Esophagus muscularis mucosa (tissue), 4 donors: ENCODE data around the gene CLRN3. TPM values are rescaled to one million over a fixed set of nuclear protein-coding genes. Genes with fewer than 3 reads are reported as not detected.

Experiments used
- DNase-seq: peaks from one replicate; pipeline ENCODE4 v3.0.0-alpha.2; 2017; ENCODE audit errors: extremely low spot score
- H3K27ac ChIP-seq, 4 donors: fragments of 200-600 bp; sonication (generic); replicated peaks in 1 of 4; 1 replicate in 3 of 4; 2 replicates in 1 of 4; pipeline ENCODE4 v1.5.1; 2016 to 2019; ENCODE audit warnings: mild to moderate bottlenecking in 1 of 4
- H3K27me3 ChIP-seq, 4 donors: fragments of 200-600 bp; sonication (generic); one replicate each; pipeline versions ENCODE4 v1.5.1 to v1.6.0; 2016 to 2019
- H3K36me3 ChIP-seq, 4 donors: fragments of 200-600 bp; sonication (generic); one replicate each; pipeline ENCODE4 v1.5.1; 2016 to 2019
- H3K4me1 ChIP-seq, 4 donors: fragments of 200-600 bp; sonication (generic); one replicate each; pipeline ENCODE4 v1.5.1; 2016 to 2019
- H3K4me3 ChIP-seq, 4 donors: fragments of 200-600 bp; sonication (generic); 1 replicate in 2 of 4; 2 replicates in 2 of 4; pipeline ENCODE4 v1.5.1; 2016 to 2019; ENCODE audit warnings: mild to moderate bottlenecking in 4 of 4, moderate library complexity in 1 of 4
- H3K9me3 ChIP-seq, 4 donors: fragments of 200-600 bp; sonication (generic); 1 replicate in 3 of 4; 2 replicates in 1 of 4; pipeline ENCODE4 v1.5.1; 2016 to 2019
- CTCF ChIP-seq, 3 experiments: fragments of 200-600 bp in 2 of 3; fragments of 450-650 bp in 1 of 3; sonication (generic) in 2 of 3; IDR thresholded peaks; one replicate each; pipeline ENCODE4 v1.5.1; 2017 to 2019; ENCODE audit warnings: antibody characterized with exemption in 3 of 3, mild to moderate bottlenecking in 2 of 3, moderate library complexity in 1 of 3
- EP300 ChIP-seq: sonication (generic); formaldehyde crosslinking; IDR thresholded peaks from one replicate; pipeline ENCODE4 v1.6.1; 2017; ENCODE audit warnings: antibody characterized with exemption
- POLR2A ChIP-seq: fragments of 450-650 bp; IDR thresholded peaks from one replicate; pipeline ENCODE4 v1.6.1; 2017; ENCODE audit warnings: antibody characterized with exemption, moderate library complexity, mild to moderate bottlenecking, low read depth
- POLR2AphosphoS5 ChIP-seq, 2 donors: sonication (generic); formaldehyde crosslinking; IDR thresholded peaks; one replicate each; pipeline ENCODE4 v1.6.1; 2017; ENCODE audit warnings: antibody characterized with exemption in 2 of 2
- WGBS: methylation state at CpG from one replicate; pipeline ENCODE4 v1.1.5; 2018; 5-methylcytosine and 5-hydroxymethylcytosine counted together
- intact Hi-C: fragments of 100-400 bp; cut with DNase I; formaldehyde crosslinking; loops from one replicate; pipeline ENCODE4 v1.15.1; 2023
- total RNA-seq, 4 donors: library from RNA; depleted of rRNA; stranded (reverse); fragments of >200 nt; gene quantifications; one replicate each; pipeline versions ENCODE4 v1.1.0 to v1.2.1, GENCODE V29; 2016

CLRN3 gene
- total RNA-seq, 4 donors from 2014 or later = not detected

- Histone ChIP-seq H3K27ac (no peak overlapping the region), H3K4me3 (no peak overlapping the region), H3K27me3 (peaks cover 0 to 9% (median 0%) of the 10 kb centered on the region in 4 donors), H3K4me1 (peaks cover 6 to 11% (median 8%) of the 10 kb centered on the region in 4 donors), H3K9me3 (no peaks in the 10 kb centered on the region), H3K36me3 (no peaks in the 10 kb centered on the region)
- 91% methylated on average over 8 of the region's 8 CpGs for WGBS
- TF ChIP-seq POLR2A (no peak), CTCF (IDR thresholded peaks at IDR 0.05) (no peak), EP300 (no peak), POLR2AphosphoS5 (IDR thresholded peaks at IDR 0.05) (no peak)
- peak; percentile 24 for DNase-seq
- intact Hi-C loops = no loop called here
These were observed 20.6 kb upstream of the CLRN3 start for GRCh38 chr10:127913368-127913759.

GRCh38 chr10:127912607-127913367 is 20.0 kb upstream of the CLRN3 start:
- Histone ChIP-seq H3K4me1 (peaks cover 12 to 14% (median 14%) of the 10 kb centered on the region in 4 donors), H3K9me3 (no peaks in the 10 kb centered on the region), H3K27ac (peak overlapping the region in 1 of 4 donors; percentile 42), H3K36me3 (no peaks in the 10 kb centered on the region), H3K27me3 (peaks cover 0 to 15% (median 0%) of the 10 kb centered on the region in 4 donors), H3K4me3 (no peak overlapping the region)
- TF ChIP-seq CTCF (IDR thresholded peaks at IDR 0.05) (no peak), POLR2AphosphoS5 (IDR thresholded peaks at IDR 0.05) (no peak), POLR2A (no peak), EP300 (no peak)
- intact Hi-C loops = no loop called here
- 96% methylated on average over 12 of the region's 12 CpGs for WGBS
- DNase-seq = peak; percentile 91

GRCh38 chr10:127911867-127912257 is 19.1 kb upstream of the CLRN3 start:
- peak; percentile 87 for DNase-seq
- intact Hi-C loops = no loop called here
- no peak for TF ChIP-seq EP300
- no peak for TF ChIP-seq CTCF (IDR thresholded peaks at IDR 0.05)
- TF ChIP-seq POLR2A = no peak
- TF ChIP-seq POLR2AphosphoS5 (IDR thresholded peaks at IDR 0.05) = no peak
- H3K27ac ChIP-seq = no peak overlapping the region
- WGBS = 89% methylated on average over 4 of the region's 4 CpGs
- H3K36me3 ChIP-seq = no peaks in the 10 kb centered on the region
- peaks cover 14 to 23% (median 21%) of the 10 kb centered on the region in 4 donors for H3K4me1 ChIP-seq
- H3K27me3 ChIP-seq = peaks cover 0 to 24% (median 0%) of the 10 kb centered on the region in 4 donors
- no peak overlapping the region for H3K4me3 ChIP-seq
- H3K9me3 ChIP-seq = no peaks in the 10 kb centered on the region

- Histone ChIP-seq H3K27ac (no peak overlapping the region), H3K9me3 (no peaks in the 10 kb centered on the region), H3K4me3 (no peak overlapping the region), H3K27me3 (peaks cover 0 to 29% (median 0%) of the 10 kb centered on the region in 4 donors), H3K36me3 (no peaks in the 10 kb centered on the region), H3K4me1 (peaks cover 14 to 27% (median 25%) of the 10 kb centered on the region in 4 donors)
- intact Hi-C loops = no loop called here
- peak; percentile 81 for DNase-seq
- 74% methylated on average over 10 of the region's 10 CpGs for WGBS
- no peak for TF ChIP-seq EP300
- TF ChIP-seq POLR2A = no peak
- TF ChIP-seq CTCF (IDR thresholded peaks at IDR 0.05) = no peak
- TF ChIP-seq POLR2AphosphoS5 (IDR thresholded peaks at IDR 0.05) = no peak
These were observed 18.6 kb upstream of the CLRN3 start for GRCh38 chr10:127911218-127911866.
